Activated CD8-positive, alpha-beta T cell treated with anti-CD3 and anti-CD28 coated beads for 36 hours (primary cell): ENCODE data around the gene SZT2. TPM values are rescaled to one million over a fixed set of nuclear protein-coding genes. Genes with fewer than 3 reads are reported as not detected.
A peak's percentile ranks its signal among the peaks of the same experiment; 100 is the strongest.

Source experiments
- ATAC-seq: fragments of 200-7000 bp; cut with Tn5 transposase; one replicate; pipeline ENCODE4 v1.10.0; 2021; ENCODE audit warnings: mild to moderate bottlenecking, moderate library complexity
- CTCF ChIA-PET: fragments of 350-600 bp; sonication (Branson Sonifier 250); formaldehyde crosslinking; loops from one replicate; lab custom pipeline; 2021; ENCODE audit warnings: antibody characterized with exemption; lab: Charles Lee
- POLR2A ChIA-PET: fragments of 350-600 bp; sonication (Branson Sonifier 250); formaldehyde crosslinking; loops from one replicate; lab custom pipeline; 2021; ENCODE audit warnings: antibody characterized with exemption; lab: Charles Lee
- DNase-seq: peaks from one replicate; pipeline ENCODE4 v3.0.0-alpha.2; 2020
- H3K27ac Mint-ChIP-seq: one replicate; pipeline ENCODE4 v1.8.0; 2021; ENCODE audit warnings: mild to moderate bottlenecking, mixed read lengths
- H3K27me3 Mint-ChIP-seq: one replicate; pipeline ENCODE4 v1.8.0; 2021; ENCODE audit warnings: mixed read lengths
- H3K36me3 Mint-ChIP-seq: one replicate; pipeline ENCODE4 v1.8.0; 2021; ENCODE audit warnings: low read depth, mixed read lengths
- H3K4me1 Mint-ChIP-seq: one replicate; pipeline ENCODE4 v1.8.0; 2021; ENCODE audit warnings: low read depth, mixed read lengths
- H3K4me3 Mint-ChIP-seq: one replicate; pipeline ENCODE4 v1.8.0; 2021; ENCODE audit warnings: mild to moderate bottlenecking, moderate library complexity, mixed read lengths
- H3K9me3 Mint-ChIP-seq: one replicate; pipeline ENCODE4 v1.8.0; 2021; ENCODE audit warnings: mixed read lengths
- intact Hi-C: fragments of 100-400 bp; cut with micrococcal nuclease; formaldehyde crosslinking; loops from one replicate; pipeline ENCODE4 v1.10.0; 2022
- total RNA-seq, 2 experiments: library from RNA; stranded (reverse); gene quantifications; one replicate each; pipeline ENCODE4 v1.2.3, GENCODE V29; 2021
- TF ChIP-seq, protein P1 (sequence below): fragments of 200-600 bp; IDR thresholded peaks from one replicate; pipeline ENCODE4 v1.8.0; 2022; ENCODE audit warnings: antibody characterized with exemption, mild to moderate bottlenecking

The SZT2 gene
- total RNA-seq, 2 experiments from 2014 or later, result 30.1 to 33.3 TPM

DNA sequence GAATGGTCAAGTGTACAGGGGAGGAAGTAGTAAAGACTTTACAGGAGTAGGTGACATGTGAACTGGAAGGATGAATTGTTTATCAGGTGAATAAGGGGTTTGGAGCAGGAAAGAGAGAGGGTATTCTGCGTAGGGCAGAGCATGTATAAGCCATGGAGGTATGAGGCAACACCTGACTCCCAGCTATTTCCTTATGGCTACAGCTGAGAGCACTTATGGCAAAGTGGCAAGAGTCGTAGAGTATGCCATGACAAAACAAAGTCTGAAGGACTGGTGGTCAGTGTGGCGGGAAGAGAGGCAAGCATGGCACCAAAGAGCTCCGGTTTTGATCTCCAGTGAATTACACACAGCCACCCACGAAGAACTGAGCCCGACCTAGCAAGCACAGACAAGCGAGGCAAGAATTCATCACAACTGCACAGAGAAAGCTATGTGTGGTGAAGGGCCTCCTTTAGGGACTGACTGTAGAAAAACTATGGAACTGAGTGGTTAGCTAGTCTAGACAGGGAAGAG is 12.9 kb upstream of the SZT2 start:
- TF ChIP-seq, protein P1, sequence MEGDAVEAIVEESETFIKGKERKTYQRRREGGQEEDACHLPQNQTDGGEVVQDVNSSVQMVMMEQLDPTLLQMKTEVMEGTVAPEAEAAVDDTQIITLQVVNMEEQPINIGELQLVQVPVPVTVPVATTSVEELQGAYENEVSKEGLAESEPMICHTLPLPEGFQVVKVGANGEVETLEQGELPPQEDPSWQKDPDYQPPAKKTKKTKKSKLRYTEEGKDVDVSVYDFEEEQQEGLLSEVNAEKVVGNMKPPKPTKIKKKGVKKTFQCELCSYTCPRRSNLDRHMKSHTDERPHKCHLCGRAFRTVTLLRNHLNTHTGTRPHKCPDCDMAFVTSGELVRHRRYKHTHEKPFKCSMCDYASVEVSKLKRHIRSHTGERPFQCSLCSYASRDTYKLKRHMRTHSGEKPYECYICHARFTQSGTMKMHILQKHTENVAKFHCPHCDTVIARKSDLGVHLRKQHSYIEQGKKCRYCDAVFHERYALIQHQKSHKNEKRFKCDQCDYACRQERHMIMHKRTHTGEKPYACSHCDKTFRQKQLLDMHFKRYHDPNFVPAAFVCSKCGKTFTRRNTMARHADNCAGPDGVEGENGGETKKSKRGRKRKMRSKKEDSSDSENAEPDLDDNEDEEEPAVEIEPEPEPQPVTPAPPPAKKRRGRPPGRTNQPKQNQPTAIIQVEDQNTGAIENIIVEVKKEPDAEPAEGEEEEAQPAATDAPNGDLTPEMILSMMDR, result no peak
- no peak overlapping the region for H3K27ac Mint-ChIP-seq
- ChIA-PET CTCF (interaction anchor here (0.8 to 1.6 kb wide), 3 partner anchors 8 to 158 kb away, joined by 4 to 6 read pairs (median 6); partner anchors contain the start of gene ELOVL1), POLR2A (interaction anchor here (2.2 kb wide), 1 partner anchor 10 kb away, joined by 7 read pairs; no protein-coding TSS in a partner anchor)
- DNase-seq (no peak), ATAC-seq (no peak)
- H3K4me1 Mint-ChIP-seq, result peaks cover 5% of the 10 kb centered on the region
- H3K36me3 Mint-ChIP-seq, result peaks cover 12% of the 10 kb centered on the region
- no peaks in the 10 kb centered on the region for H3K27me3 Mint-ChIP-seq
- intact Hi-C loops, result no loop called here
- no peaks in the 10 kb centered on the region for H3K9me3 Mint-ChIP-seq
- H3K4me3 Mint-ChIP-seq, result no peak overlapping the region

DNA sequence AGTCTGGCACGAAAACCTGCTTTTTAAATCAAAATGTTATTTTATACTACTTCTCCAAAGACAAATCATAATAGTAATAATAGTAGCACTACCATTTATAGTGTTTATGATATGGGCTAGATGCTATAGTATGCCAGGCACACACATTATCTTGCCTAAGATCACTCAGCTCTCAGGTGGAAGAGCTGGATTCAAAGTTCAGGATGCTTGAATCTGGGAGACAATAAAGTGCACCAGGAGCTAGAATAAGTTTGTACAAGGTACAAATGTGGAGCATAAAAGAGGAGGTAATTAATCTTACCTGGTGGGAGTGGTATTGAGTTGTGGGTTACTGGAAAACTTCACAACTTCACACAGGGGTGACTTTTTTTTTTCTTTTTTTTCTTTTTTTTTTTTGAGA is 11.9 kb upstream of the SZT2 start:
- CTCF ChIA-PET, result interaction anchor here (1.5 kb wide), 1 partner anchor 10 kb away, joined by 6 read pairs; the partner anchor contains the start of gene ELOVL1
- H3K4me3 Mint-ChIP-seq, result no peak overlapping the region
- POLR2A ChIA-PET, result interaction anchor here (1.2 kb wide), 1 partner anchor 22 kb away, joined by 3 read pairs; no protein-coding TSS in a partner anchor
- no peak overlapping the region for H3K27ac Mint-ChIP-seq
- no peaks in the 10 kb centered on the region for H3K27me3 Mint-ChIP-seq
- DNase-seq, result no peak
- H3K9me3 Mint-ChIP-seq, result no peaks in the 10 kb centered on the region
- ATAC-seq, result no peak
- peaks cover 7% of the 10 kb centered on the region for H3K4me1 Mint-ChIP-seq
- TF ChIP-seq, protein P1, result no peak
- intact Hi-C loops, result no loop called here
- peaks cover 16% of the 10 kb centered on the region for H3K36me3 Mint-ChIP-seq

DNA sequence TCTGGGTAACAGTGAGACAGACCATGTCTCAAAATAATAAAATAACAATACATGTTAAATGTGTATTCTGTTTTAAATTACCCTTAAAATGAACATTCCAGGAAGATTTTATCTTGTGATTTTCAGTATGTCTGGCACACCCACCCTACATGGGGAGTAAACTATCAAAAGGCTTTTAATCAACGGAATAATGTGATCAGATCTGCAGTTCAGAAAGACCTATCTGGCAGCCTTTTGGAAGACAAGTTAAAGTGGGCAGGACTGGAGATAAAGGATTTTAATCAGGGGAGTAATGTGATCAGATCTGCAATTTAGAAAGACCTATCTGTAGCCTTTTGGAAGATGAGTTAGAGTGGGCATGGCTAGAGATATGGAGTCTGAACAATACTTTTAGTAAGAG is 10.2 kb upstream of the SZT2 start:
- no peak for ATAC-seq
- H3K9me3 Mint-ChIP-seq, result no peaks in the 10 kb centered on the region
- no peak for DNase-seq
- intact Hi-C loops, result no loop called here
- H3K27ac Mint-ChIP-seq, result no peak overlapping the region
- no peak overlapping the region for H3K4me3 Mint-ChIP-seq
- no peaks in the 10 kb centered on the region for H3K27me3 Mint-ChIP-seq
- H3K4me1 Mint-ChIP-seq, result peaks cover 7% of the 10 kb centered on the region
- ChIA-PET CTCF (no interaction called here), POLR2A (no interaction called here)
- H3K36me3 Mint-ChIP-seq, result peaks cover 23% of the 10 kb centered on the region
- TF ChIP-seq, protein P1, result no peak

DNA sequence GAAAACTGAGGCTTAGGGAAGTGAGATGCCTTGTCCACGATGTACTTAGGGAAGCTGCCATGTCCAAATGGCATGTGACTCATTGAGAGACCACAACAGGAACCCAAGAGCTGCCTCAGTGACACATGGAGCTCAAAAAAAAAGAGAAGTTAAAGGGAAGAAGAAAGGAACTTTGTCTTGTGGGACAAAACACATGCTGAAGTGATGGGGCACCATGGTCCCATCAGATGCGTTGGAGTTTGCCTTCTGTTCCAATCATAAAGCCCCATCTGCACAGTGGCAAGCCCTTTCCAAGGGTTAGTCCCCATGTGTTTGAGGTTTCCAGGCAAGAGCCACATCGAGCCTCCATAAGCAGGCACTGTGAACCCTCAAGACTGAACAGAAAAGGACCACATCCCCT is 8.1 kb upstream of the SZT2 start:
- Mint-ChIP-seq H3K36me3 (peaks cover 31% of the 10 kb centered on the region), H3K9me3 (no peaks in the 10 kb centered on the region), H3K27ac (peak overlapping the region; percentile 17), H3K4me1 (peaks cover 7% of the 10 kb centered on the region), H3K27me3 (no peaks in the 10 kb centered on the region), H3K4me3 (no peak overlapping the region)
- DNase-seq, result no peak
- ATAC-seq, result no peak
- ChIA-PET POLR2A (interaction anchor here (1.1 kb wide), 1 partner anchor 9 kb away, joined by 4 read pairs; no protein-coding TSS in a partner anchor), CTCF (no interaction called here)
- TF ChIP-seq, protein P1, result no peak
- intact Hi-C loops, result no loop called here

DNA sequence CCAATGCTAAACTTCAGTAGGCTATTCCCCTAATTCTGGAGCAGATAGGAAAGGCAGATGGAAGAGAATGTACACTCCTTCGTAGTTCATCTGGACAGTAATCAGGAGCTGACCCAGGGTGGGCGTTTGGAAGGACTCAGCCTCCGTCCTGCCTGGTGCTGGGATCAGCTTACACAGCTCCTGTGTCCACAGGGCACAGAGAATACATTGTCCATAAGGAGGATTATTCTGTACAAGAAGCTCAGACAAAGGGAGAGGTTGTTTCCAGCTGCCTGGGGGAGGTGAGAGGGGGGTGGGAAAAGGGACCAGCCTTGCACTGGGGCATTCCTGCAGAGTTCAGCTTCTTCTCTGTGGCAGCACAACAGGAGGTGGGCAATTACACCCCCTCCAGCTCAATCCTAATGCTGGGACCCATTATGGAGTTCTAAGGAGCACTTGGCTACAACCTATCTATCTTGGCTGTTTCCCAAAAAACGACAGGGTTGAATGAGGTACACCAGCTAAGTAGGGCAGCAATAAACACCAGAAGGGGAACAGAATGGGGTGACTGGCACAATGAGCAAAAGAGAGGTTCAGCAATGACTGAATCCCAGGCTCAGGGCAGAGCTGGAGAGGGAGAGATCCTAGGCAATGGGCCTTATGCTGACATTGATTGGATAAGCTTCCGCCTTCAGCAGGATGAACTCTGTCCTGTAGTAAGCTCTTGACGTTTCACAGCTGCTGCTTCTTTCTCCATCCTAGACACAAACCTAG is 7.5 kb upstream of the SZT2 start:
- peaks cover 31% of the 10 kb centered on the region for H3K36me3 Mint-ChIP-seq
- H3K4me3 Mint-ChIP-seq, result no peak overlapping the region
- ChIA-PET POLR2A (interaction anchor here (0.9 to 1.1 kb wide), 2 partner anchors 8 to 13 kb away, joined by 3 to 4 read pairs; no protein-coding TSS in a partner anchor), CTCF (interaction anchor here (1.0 kb wide), 1 partner anchor 14 kb away, joined by 4 read pairs; the partner anchor contains the start of gene ELOVL1)
- DNase-seq (no peak), ATAC-seq (no peak)
- H3K9me3 Mint-ChIP-seq, result no peaks in the 10 kb centered on the region
- intact Hi-C loops, result no loop called here
- peaks cover 7% of the 10 kb centered on the region for H3K4me1 Mint-ChIP-seq
- TF ChIP-seq, protein P1, result no peak
- H3K27ac Mint-ChIP-seq, result no peak overlapping the region
- H3K27me3 Mint-ChIP-seq, result no peaks in the 10 kb centered on the region
